Kidney (tissue), 14 donors: ENCODE data around the gene SPTAN1. TPM values are rescaled to one million over a fixed set of nuclear protein-coding genes. Genes with fewer than 3 reads are reported as not detected.
A peak's percentile ranks its signal among the peaks of the same experiment; 100 is the strongest.

ENCODE experiments used
- DNase-seq, 5 donors: peaks; one replicate each; pipeline ENCODE4 v3.0.0-alpha.2; 2013 to 2020
- FAIRE-seq: peaks from 2 replicates; lab custom pipeline; 2012; peaks lifted over from hg19 to GRCh38; lab: Jason Lieb, UNC
- H3K27ac ChIP-seq, 2 donors: one replicate each; pipeline ENCODE4 v1.7.0; 2013; ENCODE audit warnings: low read depth in 2 of 2, low read length in 2 of 2, inconsistent platforms in 1 of 2
- H3K27me3 ChIP-seq: one replicate; pipeline ENCODE4 v1.7.1; 2013; ENCODE audit warnings: low read length, inconsistent platforms; ENCODE audit not compliant: control insufficient read depth, insufficient read depth
- H3K36me3 ChIP-seq, 3 donors: one replicate each; pipeline versions ENCODE4 v1.7.0 to v1.7.1; 2013; ENCODE audit warnings: low read length in 3 of 3, control low read depth in 1 of 3, inconsistent platforms in 1 of 3; ENCODE audit not compliant: insufficient read depth in 3 of 3, control insufficient read depth in 2 of 3
- H3K4me1 ChIP-seq, 3 donors: one replicate each; pipeline versions ENCODE4 v1.7.0 to v1.7.1; 2013; ENCODE audit warnings: low read length in 3 of 3, inconsistent platforms in 1 of 3, low read depth in 1 of 3; ENCODE audit not compliant: control insufficient read depth in 2 of 3, insufficient read depth in 2 of 3
- H3K4me3 ChIP-seq, 3 donors: one replicate each; pipeline versions ENCODE4 v1.7.0 to v1.8.1; 2013; ENCODE audit warnings: low read length in 3 of 3, control low read depth in 1 of 3, inconsistent platforms in 1 of 3
- H3K9ac ChIP-seq, 3 donors: one replicate each; pipeline versions ENCODE4 v1.7.0 to v1.7.1; 2013; ENCODE audit warnings: low read length in 3 of 3, control low read depth in 1 of 3, inconsistent platforms in 1 of 3
- H3K9me3 ChIP-seq, 3 donors: one replicate each; pipeline versions ENCODE4 v1.7.0 to v1.7.1; 2013; ENCODE audit warnings: low read length in 3 of 3, control low read depth in 1 of 3, inconsistent platforms in 1 of 3; ENCODE audit not compliant: control insufficient read depth in 2 of 3, insufficient read depth in 1 of 3
- intact Hi-C: fragments of 100-400 bp; cut with DNase I; formaldehyde crosslinking; loops from one replicate; pipeline ENCODE4 v1.11.1; 2022
- polyA plus RNA-seq: library from polyadenylated mRNA; stranded (reverse); fragments of 350-450 nt; fragmentation: Illumina TruSeq; extraction: RNeasy Lipid Tissue Mini Kit (QIAGEN cat#74804); gene quantifications from one replicate; pipeline ENCODE4 v1.2.3, GENCODE V29; 2014; ENCODE audit warnings: low read depth, low replicate concordance; ENCODE audit not compliant: insufficient read depth
- total RNA-seq: library from RNA; stranded (reverse); fragmentation: NEBNext Ultra II Directional; extraction: Animal tissue kit (Norgen Biotek cat#: 25700); gene quantifications from one replicate; pipeline ENCODE4 v1.2.1, GENCODE V29; 2021
- TF ChIP-seq, protein P1 (sequence below): IDR thresholded peaks from 3 replicates; pipeline ENCODE4 v1.5.1; 2012; ENCODE audit warnings: mild to moderate bottlenecking, moderate library complexity, borderline replicate concordance; ENCODE audit not compliant: insufficient read depth; ENCODE audit errors: extremely low read depth
- donor health status: control.
- donor health status: control.
- donor health status: control.
- donor health status: control.
- donor health status: control.
- donor health status: DM: yes; HTN: yes; CAD: no.
- donor health status: Normal renal cell carcinoma (clear cell type).

SPTAN1 gene
- total and polyA plus RNA-seq, 2 donors from 2014 or later: 210 to 354 TPM

DNA sequence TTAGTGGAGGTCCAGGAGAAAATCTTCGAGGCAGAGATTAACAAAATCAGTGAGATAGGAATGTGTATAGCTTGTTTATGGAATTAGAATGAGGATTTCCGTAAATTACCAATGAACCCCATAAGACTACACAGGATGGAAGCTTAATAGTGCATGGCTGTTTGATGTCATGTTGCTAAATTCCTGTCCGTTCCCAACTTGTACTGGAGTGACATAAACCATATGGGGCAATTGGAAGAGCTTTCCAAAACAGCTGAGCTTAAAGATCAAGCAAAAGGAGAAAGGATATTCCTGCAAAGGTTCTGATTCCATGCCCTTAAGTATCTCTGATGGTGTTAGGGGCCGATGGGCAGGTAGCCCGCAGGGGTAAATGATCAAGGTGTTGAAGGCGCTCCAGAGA lies 30.4 kb upstream of the SPTAN1 start:
- Histone ChIP-seq H3K9me3 (no peaks in the 10 kb centered on the region), H3K36me3 (peaks cover 0 to 17% (median 15%) of the 10 kb centered on the region in 3 donors), H3K9ac (no peak overlapping the region), H3K4me3 (no peak overlapping the region), H3K27me3 (no peaks in the 10 kb centered on the region), H3K4me1 (peaks cover 0 to 5% (median 4%) of the 10 kb centered on the region in 3 donors), H3K27ac (no peak overlapping the region)
- intact Hi-C loops: no loop called here
- FAIRE-seq (no peak), DNase-seq (peak in 2 of 5 donors; percentile 19 to 62)
- TF ChIP-seq, protein P1, sequence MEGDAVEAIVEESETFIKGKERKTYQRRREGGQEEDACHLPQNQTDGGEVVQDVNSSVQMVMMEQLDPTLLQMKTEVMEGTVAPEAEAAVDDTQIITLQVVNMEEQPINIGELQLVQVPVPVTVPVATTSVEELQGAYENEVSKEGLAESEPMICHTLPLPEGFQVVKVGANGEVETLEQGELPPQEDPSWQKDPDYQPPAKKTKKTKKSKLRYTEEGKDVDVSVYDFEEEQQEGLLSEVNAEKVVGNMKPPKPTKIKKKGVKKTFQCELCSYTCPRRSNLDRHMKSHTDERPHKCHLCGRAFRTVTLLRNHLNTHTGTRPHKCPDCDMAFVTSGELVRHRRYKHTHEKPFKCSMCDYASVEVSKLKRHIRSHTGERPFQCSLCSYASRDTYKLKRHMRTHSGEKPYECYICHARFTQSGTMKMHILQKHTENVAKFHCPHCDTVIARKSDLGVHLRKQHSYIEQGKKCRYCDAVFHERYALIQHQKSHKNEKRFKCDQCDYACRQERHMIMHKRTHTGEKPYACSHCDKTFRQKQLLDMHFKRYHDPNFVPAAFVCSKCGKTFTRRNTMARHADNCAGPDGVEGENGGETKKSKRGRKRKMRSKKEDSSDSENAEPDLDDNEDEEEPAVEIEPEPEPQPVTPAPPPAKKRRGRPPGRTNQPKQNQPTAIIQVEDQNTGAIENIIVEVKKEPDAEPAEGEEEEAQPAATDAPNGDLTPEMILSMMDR: no peak

DNA sequence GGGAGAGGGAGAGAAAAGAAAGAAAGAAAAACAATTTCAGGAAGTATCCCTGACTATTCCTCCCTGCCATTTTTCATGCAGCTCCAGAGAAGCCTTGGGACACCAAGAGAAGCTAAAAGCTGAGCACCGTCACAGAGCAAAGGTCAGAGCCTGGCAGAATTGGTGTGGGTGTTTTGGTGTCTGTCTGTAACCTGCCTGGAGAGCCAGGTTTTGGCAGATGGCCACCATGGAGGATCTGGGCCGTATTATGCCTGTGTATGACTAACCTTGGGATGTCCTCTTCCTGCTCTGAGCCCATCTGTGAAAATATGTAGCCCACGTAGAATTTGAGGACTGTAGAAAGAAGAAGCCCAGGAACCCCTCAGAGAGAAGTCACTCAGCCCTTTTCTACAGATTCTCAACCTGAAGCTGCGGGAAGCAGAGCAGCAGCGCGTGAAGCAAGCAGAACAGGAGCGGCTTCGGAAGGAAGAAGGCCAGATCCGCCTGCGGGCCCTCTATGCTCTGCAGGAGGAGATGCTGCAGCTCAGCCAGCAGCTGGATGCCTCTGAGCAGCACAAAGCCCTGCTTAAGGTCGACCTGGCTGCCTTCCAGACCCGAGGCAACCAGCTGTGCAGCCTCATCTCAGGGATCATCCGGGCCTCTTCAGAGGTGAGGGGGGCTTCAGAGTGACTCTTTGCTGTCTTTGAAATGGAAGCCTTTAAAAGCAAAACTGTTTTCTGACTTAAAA lies 29.0 kb upstream of the SPTAN1 start:
- H3K27ac ChIP-seq: no peak overlapping the region
- intact Hi-C loops: no loop called here
- FAIRE-seq (no peak), DNase-seq (peak; percentile 56 to 77 (median 62))
- no peaks in the 10 kb centered on the region for H3K9me3 ChIP-seq
- TF ChIP-seq, protein P1: no peak
- peaks cover 0 to 5% (median 4%) of the 10 kb centered on the region in 3 donors for H3K4me1 ChIP-seq
- H3K27me3 ChIP-seq: no peaks in the 10 kb centered on the region
- H3K4me3 ChIP-seq: no peak overlapping the region
- H3K9ac ChIP-seq: no peak overlapping the region
- peaks cover 0 to 20% (median 19%) of the 10 kb centered on the region in 3 donors for H3K36me3 ChIP-seq

DNA sequence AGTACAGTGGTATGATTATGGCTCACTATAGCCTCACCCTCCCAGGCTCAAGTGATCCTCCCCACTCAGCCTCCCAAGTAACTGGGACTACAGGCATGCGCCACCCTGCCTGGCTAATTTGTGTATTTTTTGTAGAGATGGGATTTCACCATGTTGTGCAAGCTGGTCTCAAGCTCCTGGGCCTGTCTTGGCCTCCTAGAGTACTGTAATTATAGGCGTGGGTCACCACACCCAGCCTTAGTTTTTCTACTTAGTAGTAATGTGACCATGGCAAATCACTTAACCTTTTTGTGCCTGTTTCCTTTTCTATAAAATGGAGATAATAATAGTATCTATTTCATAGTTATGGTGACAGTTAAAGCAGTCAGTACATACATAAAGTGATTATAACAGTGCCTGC lies 25.7 kb upstream of the SPTAN1 start:
- no peak for FAIRE-seq
- intact Hi-C loops: no loop called here
- peaks cover 0 to 5% (median 4%) of the 10 kb centered on the region in 3 donors for H3K4me1 ChIP-seq
- H3K9ac ChIP-seq: no peak overlapping the region
- H3K27me3 ChIP-seq: no peaks in the 10 kb centered on the region
- no peaks in the 10 kb centered on the region for H3K9me3 ChIP-seq
- H3K36me3 ChIP-seq: peaks cover 0 to 39% (median 28%) of the 10 kb centered on the region in 3 donors
- TF ChIP-seq, protein P1: no peak
- no peak overlapping the region for H3K27ac ChIP-seq
- no peak for DNase-seq
- H3K4me3 ChIP-seq: no peak overlapping the region
